ENCODE data around the gene ERGIC3.

GRCh38 chr20:35499271-35499670 lies 42.6 kb upstream of the ERGIC3 start:
- TF ChIP-seq EZH2 (IDR thresholded peaks at IDR 0.05; ENCODE audit: borderline replicate concordance, low read length) = no peak
- TF ChIP-seq, protein P1, sequence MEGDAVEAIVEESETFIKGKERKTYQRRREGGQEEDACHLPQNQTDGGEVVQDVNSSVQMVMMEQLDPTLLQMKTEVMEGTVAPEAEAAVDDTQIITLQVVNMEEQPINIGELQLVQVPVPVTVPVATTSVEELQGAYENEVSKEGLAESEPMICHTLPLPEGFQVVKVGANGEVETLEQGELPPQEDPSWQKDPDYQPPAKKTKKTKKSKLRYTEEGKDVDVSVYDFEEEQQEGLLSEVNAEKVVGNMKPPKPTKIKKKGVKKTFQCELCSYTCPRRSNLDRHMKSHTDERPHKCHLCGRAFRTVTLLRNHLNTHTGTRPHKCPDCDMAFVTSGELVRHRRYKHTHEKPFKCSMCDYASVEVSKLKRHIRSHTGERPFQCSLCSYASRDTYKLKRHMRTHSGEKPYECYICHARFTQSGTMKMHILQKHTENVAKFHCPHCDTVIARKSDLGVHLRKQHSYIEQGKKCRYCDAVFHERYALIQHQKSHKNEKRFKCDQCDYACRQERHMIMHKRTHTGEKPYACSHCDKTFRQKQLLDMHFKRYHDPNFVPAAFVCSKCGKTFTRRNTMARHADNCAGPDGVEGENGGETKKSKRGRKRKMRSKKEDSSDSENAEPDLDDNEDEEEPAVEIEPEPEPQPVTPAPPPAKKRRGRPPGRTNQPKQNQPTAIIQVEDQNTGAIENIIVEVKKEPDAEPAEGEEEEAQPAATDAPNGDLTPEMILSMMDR (IDR thresholded peaks at IDR 0.05; ENCODE audit: low read length) = no peak
